Measurements from ENCODE around the gene PPP2R5C.
A peak's percentile ranks its signal among the peaks of the same experiment; 100 is the strongest.

PPP2R5C gene

GRCh38 chr14:101755591-101756324 is 5.8 kb upstream of the PPP2R5C start:
- no peak for DNase-seq

DNA sequence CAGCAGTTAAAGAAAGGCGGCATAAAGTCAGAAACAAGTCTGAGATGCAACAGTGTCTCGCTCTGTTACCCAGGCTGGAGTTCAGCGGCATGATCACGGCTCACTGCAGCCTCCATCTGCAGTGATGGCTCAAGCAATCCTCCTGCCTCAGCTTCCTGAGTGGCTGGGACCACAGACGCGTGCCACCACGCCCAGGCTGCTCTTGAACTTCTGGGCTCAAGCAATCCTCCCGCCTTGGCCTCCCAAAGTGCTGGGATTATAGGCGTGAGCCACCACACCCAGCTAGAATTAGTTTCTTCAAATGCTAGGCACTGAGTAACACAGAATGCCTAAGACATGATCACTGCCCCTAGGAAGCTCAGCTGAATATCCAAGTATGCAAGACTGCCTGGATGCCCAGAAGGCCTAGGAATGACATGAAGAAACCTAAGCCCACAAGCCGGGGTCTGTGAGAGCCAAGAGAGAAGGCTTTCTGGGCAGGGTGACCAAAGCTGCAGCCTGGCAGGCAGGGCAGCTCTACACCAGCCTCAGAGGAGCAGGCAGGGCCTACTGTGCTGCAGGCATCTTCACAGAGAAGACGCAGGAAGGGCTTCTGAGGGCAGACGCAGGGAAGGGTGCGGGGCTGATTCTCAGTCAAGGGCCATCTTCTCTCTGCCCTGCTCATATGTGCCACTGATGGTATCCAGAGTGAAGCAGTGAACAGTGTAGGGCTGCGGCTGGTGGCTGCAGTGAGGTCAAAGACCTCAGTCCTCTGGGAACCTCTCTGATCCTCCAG is 4.3 kb upstream of the PPP2R5C start:
- no peak for DNase-seq

DNA sequence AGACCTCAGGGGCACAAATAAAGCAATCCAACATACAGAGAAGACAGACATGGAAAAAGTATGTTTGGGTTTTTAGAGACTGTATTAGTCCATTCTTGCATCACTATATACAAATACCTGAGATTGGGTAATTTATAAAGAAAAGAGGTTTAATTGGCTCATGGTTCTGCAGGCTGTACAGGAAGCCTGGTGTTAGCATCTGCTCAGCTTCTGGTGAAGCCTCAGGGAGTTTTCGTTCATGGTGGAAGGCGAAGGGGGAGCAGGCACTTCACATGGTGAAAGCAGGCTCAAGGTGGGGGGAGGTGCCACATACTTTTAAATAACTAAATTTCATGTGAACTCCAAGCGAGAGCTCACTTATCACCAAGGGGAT is 3.7 kb upstream of the PPP2R5C start:
- DNase-seq: no peak

GRCh38 chr14:101758913-101759593 is 2.5 kb upstream of the PPP2R5C start:
- DNase-seq: no peak

DNA sequence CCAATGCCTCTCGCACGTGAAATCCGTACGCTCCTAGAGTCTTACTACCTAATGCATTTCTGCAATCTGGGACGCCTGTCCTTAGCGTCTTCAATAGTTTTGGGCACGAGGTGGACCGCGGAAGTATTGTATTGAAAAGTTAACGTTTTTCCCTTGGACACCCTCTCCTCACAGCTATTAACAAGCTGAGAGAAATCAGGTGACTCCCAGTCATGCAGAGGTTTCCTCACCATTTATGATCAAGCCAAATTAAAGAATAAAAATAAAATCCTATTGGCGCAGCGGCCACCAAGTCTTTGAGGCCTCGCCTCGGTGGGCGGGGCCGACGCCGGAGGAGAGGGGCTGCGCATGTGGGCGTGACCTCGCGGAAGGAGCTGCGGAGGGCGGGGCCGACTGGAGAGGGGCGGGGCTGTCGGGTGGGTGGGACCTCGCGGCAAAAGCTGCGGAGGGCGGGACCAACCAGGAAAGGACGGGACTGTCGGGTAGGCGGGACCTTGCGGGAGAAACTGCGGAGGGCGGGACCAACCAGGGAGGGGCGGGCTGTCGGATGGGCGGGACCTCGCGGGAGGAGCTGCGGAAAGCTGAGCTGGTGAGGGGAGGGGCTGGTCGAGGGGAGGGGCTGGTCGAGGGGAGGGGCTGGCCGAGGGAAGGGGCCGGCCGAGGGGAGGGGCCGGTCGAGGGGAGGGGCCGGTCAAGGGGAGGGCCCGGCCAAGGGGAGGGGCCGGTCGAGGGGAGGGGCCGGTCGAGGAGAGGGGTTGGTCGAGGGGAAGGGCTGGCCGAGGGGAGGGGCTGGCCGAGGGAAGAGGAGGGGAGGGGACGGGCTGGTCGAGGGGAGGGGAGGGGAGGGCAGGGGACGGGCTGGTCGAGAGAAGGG is 1.1 kb upstream of the PPP2R5C start:
- peak; percentile 99 for DNase-seq

- DNase-seq: peak; percentile 19
Observed at GRCh38 chr14:101761881-101762529, 496 bp downstream of the PPP2R5C start.

- no peak for DNase-seq
Observed at GRCh38 chr14:101762530-101763101, 1.1 kb downstream of the PPP2R5C start.

DNA sequence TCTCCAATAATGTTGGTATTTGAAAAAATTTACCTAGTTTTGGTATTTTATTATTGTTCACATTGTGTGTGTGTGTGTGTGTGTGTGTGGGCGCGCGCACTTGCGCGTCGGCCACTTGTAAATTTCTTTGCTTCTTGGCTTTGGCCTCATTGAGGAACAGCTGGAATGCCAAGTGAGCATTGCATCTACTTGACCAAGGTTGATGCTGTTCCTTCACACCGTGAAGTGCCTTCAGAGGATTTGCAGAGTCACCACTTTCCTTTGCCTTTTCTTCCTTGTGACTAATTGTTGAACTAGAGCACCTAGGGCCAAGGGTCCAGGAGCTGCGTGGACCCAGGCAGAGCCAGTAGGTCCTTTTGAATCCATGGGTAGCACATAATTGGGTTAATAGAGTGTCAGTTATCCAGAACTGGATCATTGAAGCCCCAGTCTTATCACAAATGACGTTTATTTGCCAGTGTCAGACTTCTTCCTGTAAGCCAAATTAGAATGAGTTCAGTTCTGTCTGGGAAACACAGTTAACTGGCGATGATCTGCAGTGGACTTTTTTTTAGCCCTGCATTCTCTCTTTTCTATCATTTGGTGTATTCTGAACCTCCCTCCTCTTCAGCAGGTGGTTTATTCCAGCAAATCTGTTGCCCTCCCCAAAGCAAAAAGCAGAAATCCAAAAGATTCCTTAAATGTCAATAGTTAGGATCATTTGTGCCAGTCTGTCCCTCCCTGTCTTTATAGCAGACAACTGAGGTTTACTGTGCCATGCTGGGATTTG is 2.6 kb downstream of the PPP2R5C start:
- no peak for DNase-seq

GRCh38 chr14:101767618-101768362 is 6.3 kb downstream of the PPP2R5C start:
- no peak for DNase-seq

DNA sequence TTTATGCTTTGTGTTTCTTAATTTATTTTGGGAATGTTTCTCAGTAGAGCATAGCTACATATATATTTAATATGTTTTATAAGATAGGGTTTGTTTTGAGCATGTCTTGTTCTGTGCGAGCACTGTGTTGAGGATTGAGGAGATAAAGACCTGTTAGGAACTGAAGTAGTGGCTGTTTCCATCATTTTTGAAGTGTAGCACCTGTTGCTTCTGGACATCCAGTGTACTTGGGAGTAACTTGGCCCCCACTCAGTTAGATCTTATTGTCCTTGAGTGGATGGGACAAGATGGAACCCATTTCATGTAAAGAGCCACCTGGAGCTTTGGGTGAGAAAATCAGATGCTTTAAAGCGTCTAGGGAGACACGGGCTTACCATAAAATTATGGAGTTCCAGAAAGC is 8.7 kb downstream of the PPP2R5C start:
- DNase-seq: no peak

DNA sequence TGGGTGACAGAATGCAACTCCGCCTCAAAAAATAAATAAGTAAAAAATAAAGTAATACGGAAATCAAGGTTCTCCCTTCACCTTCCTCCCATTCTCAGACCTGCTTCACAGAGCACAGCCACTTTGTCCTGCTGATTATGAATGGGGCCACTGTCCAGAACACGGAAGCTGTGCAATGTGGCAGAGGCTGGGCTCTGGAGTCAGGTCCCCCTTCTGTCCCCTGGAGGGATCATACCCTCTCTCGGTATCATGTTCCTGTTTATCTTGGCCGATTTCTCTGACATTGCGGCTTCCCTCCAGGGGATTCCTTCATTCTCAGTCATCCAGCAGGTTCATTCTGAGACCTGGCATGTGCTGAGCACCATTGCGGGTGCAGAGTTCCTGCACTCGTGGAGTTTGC is 11.3 kb downstream of the PPP2R5C start:
- no peak for DNase-seq

- no peak for DNase-seq
Observed at GRCh38 chr14:101773378-101773777, 11.9 kb downstream of the PPP2R5C start.

DNA sequence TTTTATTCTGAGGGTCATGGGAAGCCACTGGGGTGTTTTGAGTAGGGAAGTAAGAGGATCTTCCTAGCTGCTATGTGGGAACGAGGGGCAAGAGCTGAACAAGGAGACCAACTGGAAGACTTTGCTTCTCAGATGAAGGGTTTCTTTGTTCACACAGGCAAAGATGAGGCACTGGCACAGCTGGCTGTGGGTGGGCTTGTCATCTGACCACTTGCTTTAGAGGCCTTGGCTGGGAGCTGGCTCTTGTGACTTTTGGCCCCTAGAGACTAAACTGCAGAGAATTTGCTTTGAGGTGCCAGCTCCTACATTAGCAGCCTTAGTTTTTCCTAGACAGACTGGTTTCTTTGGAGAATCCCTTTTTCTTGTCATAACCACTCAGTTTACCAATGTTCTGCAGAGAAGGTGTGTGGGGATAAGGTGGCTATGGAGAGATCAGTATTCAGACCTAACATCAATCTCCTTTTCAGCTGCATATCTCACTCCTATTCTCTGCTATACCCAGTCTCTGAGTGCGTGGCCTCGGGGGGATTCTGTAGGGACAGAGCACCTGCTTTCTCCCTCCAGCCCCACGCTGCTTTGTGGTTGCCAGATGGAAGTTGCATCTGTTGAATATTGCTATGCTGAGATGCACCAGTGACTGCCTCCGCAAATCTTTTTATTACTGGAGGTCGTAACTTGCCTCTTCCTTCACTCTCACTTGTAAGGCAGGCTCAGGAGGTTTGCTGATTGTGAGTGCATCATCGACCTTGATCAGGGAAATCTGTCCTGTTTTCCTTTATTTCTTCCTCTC is 12.7 kb downstream of the PPP2R5C start:
- DNase-seq: no peak

- no peak for DNase-seq
Observed at GRCh38 chr14:101774814-101775213, 13.3 kb downstream of the PPP2R5C start.

DNA sequence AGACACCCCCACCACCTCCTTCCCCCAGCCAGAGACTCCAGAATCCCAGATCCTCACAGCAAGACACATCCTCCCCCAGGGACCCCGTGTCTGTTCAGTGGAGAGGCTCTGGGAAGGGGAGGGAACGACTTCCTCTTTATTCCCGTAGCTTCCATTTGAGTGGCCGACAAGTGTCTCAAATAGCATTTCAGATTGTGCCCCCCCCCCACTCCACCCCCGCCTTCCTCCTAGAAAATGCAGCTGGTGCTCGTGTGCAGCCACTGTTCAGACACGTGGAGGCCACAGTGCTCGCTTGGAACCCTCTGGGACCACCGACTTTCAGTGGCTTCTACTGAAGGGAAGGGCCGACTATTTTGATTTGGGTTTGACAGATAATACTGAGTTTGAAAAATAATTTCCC is 14.3 kb downstream of the PPP2R5C start:
- DNase-seq: no peak

GRCh38 chr14:101776344-101776743 is 14.8 kb downstream of the PPP2R5C start:
- DNase-seq: no peak

DNA sequence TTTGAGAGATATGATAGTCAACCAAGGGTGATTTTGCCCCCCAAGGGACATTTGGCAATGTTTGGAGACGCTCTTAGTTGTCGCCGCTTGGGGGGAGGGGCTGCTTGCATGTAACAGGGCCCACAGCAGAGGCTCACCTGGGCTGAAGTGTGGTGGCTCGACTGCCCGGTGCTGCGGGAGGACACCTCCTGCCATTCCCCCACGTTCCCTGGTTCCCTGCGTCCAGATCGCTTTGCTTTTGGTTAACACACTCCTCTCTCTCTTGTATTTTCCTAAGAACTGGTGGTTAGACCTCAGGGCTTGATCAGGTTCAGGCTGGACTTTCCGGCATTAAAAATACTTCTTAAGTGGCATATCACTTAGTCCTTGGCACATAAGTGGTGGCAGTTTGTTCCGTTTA is 18.9 kb downstream of the PPP2R5C start:
- DNase-seq: no peak

DNA sequence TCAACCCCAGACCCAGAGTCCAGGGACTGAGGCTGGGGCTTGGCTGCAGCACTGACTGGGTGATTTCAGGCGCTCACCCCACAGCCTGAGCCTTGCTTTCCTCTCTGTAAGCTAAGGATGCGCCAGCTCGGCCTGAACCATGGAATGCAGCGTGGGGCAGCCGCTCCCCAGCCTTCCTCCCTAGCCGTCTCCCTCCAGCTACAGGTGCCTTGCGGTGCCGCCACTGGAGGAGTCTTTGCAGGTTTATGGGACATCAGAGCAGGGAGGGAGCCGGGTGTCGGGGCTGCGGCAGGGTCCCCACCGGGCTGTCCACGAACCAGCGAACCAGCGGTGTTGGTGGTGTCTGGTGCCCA is 19.4 kb downstream of the PPP2R5C start:
- no peak for DNase-seq

- DNase-seq: peak; percentile 24
Observed at GRCh38 chr14:101781240-101782061, 19.9 kb downstream of the PPP2R5C start.

Data from stimulated activated CD4-positive, alpha-beta T cell treated with anti-CD3 and anti-CD28 coated beads, Interleukin-1b, Interleukin-23, amount 100 ng/mL, for 48 hours (primary cell).